Activated B cell treated with CpG ODN at 0.5 μM for 24 hours (primary cell): ENCODE results near the gene CHN2. TPM values are rescaled to one million over a fixed set of nuclear protein-coding genes. Genes with fewer than 3 reads are reported as not detected.
A peak's percentile ranks its signal among the peaks of the same experiment; 100 is the strongest.

Experiments used
- ATAC-seq: fragments of 200-7000 bp; cut with Tn5 transposase; one replicate; pipeline ENCODE4 v1.10.0; 2021; ENCODE audit warnings: low read depth, mild to moderate bottlenecking, moderate library complexity
- CTCF ChIA-PET: fragments of 350-600 bp; sonication (Branson Sonifier 250); formaldehyde crosslinking; loops from one replicate; lab custom pipeline; 2021; ENCODE audit warnings: antibody characterized with exemption; lab: Charles Lee
- POLR2A ChIA-PET: fragments of 350-600 bp; sonication (Branson Sonifier 250); formaldehyde crosslinking; loops from one replicate; lab custom pipeline; 2021; ENCODE audit warnings: antibody characterized with exemption; lab: Charles Lee
- DNase-seq: peaks from one replicate; pipeline ENCODE4 v3.0.0; 2022
- H3K27ac Mint-ChIP-seq: one replicate; pipeline ENCODE4 v1.8.0; 2020; ENCODE audit warnings: mixed read lengths
- H3K27me3 Mint-ChIP-seq: one replicate; pipeline ENCODE4 v1.8.0; 2021; ENCODE audit warnings: mixed read lengths
- H3K36me3 Mint-ChIP-seq: one replicate; pipeline ENCODE4 v1.8.0; 2021; ENCODE audit warnings: low read depth, mixed read lengths
- H3K4me1 Mint-ChIP-seq: one replicate; pipeline ENCODE4 v1.8.0; 2021; ENCODE audit warnings: mixed read lengths
- H3K4me3 Mint-ChIP-seq: one replicate; pipeline ENCODE4 v1.8.0; 2020; ENCODE audit warnings: mild to moderate bottlenecking, mixed read lengths
- H3K9me3 Mint-ChIP-seq: one replicate; pipeline ENCODE4 v1.8.0; 2020; ENCODE audit warnings: mixed read lengths
- intact Hi-C: fragments of 100-400 bp; cut with micrococcal nuclease; formaldehyde crosslinking; loops from one replicate; pipeline ENCODE4 v1.15.1; 2024
- total RNA-seq: library from RNA; stranded (reverse); gene quantifications from 2 replicates; pipeline ENCODE4 v1.2.3, GENCODE V29; 2022
- TF ChIP-seq, protein P1 (sequence below): fragments of 200-600 bp; IDR thresholded peaks from one replicate; pipeline ENCODE4 v1.8.0; 2022; ENCODE audit warnings: antibody characterized with exemption, mild to moderate bottlenecking

CHN2 gene
- total RNA-seq, 1 donor from 2014 or later, result 1.8 TPM

DNA sequence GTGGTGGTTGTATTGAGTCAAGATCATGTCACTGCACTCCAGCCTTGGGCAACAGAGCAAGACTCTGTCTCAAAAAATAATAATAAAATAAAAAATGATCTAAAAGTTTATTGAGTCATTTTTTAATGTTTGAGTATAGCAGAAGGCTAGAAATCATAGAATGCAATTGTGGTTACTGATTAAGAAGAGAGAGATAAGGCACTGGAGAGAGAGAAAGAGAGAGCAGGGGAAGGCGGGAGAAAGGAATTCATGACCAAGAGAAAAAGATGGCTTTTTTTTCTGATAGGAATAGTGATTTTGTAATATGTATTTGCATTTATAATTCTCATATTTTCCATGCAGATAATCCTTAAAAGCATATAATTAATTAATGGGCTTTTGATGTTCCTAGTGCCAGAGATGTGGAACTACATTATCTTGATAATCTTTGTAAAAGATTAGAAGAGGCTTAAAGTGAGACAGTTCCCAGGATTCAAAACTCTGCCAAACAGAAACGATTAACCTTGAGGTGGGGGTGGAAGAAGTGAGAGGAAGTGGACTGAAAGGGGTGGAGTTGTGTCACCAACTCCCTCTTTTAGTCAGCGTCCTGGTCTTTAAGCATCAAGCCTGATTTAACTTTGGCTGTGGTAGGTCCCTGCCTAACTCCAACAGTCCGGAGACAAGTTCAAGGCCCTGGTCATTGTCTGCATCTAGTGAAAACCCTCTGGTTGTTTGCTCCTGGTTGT, 76.2 kb downstream of the CHN2 start:
- H3K27ac Mint-ChIP-seq, result no peak overlapping the region
- DNase-seq (no peak), ATAC-seq (peak; percentile 25)
- intact Hi-C loops, result no loop called here
- TF ChIP-seq, protein P1, sequence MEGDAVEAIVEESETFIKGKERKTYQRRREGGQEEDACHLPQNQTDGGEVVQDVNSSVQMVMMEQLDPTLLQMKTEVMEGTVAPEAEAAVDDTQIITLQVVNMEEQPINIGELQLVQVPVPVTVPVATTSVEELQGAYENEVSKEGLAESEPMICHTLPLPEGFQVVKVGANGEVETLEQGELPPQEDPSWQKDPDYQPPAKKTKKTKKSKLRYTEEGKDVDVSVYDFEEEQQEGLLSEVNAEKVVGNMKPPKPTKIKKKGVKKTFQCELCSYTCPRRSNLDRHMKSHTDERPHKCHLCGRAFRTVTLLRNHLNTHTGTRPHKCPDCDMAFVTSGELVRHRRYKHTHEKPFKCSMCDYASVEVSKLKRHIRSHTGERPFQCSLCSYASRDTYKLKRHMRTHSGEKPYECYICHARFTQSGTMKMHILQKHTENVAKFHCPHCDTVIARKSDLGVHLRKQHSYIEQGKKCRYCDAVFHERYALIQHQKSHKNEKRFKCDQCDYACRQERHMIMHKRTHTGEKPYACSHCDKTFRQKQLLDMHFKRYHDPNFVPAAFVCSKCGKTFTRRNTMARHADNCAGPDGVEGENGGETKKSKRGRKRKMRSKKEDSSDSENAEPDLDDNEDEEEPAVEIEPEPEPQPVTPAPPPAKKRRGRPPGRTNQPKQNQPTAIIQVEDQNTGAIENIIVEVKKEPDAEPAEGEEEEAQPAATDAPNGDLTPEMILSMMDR, result no peak
- ChIA-PET CTCF (no interaction called here), POLR2A (interaction anchor here (0.6 kb wide), 1 partner anchor 12 kb away, joined by 5 read pairs; no protein-coding TSS in a partner anchor)
- H3K27me3 Mint-ChIP-seq, result no peaks in the 10 kb centered on the region
- no peaks in the 10 kb centered on the region for H3K36me3 Mint-ChIP-seq
- H3K4me3 Mint-ChIP-seq, result no peak overlapping the region
- H3K4me1 Mint-ChIP-seq, result peaks cover 15% of the 10 kb centered on the region
- H3K9me3 Mint-ChIP-seq, result peaks cover 2% of the 10 kb centered on the region

DNA sequence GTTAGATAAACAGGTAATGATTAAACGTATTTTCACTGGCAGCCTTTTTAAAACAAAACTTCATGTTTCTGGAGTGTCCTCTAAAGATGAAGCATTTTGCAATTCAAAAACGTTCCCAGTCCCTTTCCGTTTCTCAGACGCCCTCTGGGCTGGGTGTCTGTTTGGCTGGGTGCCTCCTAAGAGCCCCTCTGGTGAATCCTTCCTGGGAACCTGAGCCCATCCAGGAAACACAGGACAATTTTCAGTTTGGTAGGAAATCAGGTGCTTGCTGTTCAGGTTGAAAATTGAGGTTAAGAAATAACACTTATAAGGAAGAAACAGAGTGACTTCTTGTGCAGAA, 76.7 kb downstream of the CHN2 start:
- Mint-ChIP-seq H3K27ac (no peak overlapping the region), H3K27me3 (no peaks in the 10 kb centered on the region), H3K4me3 (no peak overlapping the region), H3K4me1 (peaks cover 17% of the 10 kb centered on the region), H3K36me3 (no peaks in the 10 kb centered on the region), H3K9me3 (peaks cover 2% of the 10 kb centered on the region)
- no peak for DNase-seq
- ChIA-PET CTCF (no interaction called here), POLR2A (interaction anchor here (0.6 to 0.8 kb wide), 2 partner anchors 13 to 48 kb away, joined by 4 to 5 read pairs; no protein-coding TSS in a partner anchor)
- intact Hi-C loops, result no loop called here
- TF ChIP-seq, protein P1, result no peak
- no peak for ATAC-seq

DNA sequence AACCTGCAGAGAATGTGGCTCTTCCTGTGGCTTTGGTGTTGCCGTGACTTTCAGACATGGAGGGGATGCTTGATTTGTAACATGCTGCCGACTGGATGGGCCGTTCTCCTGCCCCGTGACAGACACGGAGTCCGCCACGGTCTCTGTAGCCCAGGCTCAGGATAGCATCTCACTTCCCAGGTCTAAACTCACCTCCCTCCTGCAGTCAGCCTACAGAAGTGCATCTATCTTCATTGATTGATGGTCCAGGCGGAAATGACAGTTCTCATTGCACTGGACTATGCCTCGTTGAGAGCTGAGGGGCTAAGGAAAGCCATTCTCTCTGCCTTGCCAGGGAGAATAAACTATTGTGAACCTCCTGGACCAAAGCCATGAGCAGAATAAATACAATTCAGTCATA, 77.5 kb downstream of the CHN2 start:
- Mint-ChIP-seq H3K36me3 (no peaks in the 10 kb centered on the region), H3K9me3 (peaks cover 2% of the 10 kb centered on the region), H3K4me3 (no peak overlapping the region), H3K4me1 (peaks cover 17% of the 10 kb centered on the region), H3K27me3 (no peaks in the 10 kb centered on the region), H3K27ac (no peak overlapping the region)
- ChIA-PET POLR2A (interaction anchor here (0.7 to 0.8 kb wide), 2 partner anchors 47 to 734 kb away, joined by 4 to 5 read pairs; no protein-coding TSS in a partner anchor), CTCF (no interaction called here)
- TF ChIP-seq, protein P1, result no peak
- ATAC-seq, result no peak
- no peak for DNase-seq
- intact Hi-C loops, result no loop called here

DNA sequence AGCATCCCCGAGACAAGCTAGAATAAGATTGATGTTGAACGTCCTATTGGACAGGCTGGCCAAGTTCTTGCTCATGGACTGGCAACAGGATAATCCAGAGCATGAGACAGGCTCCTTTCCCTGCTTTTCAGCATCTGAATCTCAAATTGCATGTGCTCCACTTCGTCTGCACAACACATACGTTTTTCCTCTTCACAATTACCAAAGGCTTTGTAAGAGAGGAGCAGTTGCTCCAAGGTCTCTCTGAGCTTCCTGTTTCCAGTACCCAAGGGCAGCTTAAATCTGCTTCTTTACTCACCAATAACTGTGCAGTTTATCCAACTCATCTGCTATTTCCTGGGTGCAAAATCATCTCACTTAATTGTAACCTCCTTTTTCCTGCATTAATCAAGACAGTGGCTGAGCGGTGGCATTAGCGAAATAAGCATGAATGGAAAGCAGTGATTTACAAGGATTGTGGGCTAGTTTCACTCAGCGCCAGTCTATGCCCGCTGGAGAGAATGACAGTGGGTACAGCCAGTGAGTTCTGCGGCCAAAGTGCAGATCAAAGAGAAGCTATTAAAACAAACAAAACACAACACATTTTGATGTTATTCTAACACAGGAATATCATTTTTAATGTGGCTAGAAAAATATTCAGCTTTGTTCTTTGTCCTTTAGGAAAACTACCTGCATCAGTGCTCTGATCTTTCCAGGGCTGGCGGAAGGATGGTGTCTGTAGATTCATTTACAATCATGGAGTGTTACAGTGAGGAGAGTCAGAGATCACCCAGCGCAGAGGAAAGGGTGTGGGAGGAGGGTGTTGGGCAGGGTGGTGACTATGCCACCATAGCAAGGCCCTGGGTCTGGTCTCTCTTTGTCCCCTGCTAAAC, 79.8 kb downstream of the CHN2 start:
- H3K9me3 Mint-ChIP-seq, result peaks cover under 1% of the 10 kb centered on the region
- TF ChIP-seq, protein P1, result no peak
- peaks cover 17% of the 10 kb centered on the region for H3K4me1 Mint-ChIP-seq
- no peak overlapping the region for H3K27ac Mint-ChIP-seq
- CTCF ChIA-PET, result no interaction called here
- no peaks in the 10 kb centered on the region for H3K27me3 Mint-ChIP-seq
- ATAC-seq, result no peak
- POLR2A ChIA-PET, result no interaction called here
- no peak for DNase-seq
- no peak overlapping the region for H3K4me3 Mint-ChIP-seq
- H3K36me3 Mint-ChIP-seq, result no peaks in the 10 kb centered on the region
- intact Hi-C loops, result no loop called here

DNA sequence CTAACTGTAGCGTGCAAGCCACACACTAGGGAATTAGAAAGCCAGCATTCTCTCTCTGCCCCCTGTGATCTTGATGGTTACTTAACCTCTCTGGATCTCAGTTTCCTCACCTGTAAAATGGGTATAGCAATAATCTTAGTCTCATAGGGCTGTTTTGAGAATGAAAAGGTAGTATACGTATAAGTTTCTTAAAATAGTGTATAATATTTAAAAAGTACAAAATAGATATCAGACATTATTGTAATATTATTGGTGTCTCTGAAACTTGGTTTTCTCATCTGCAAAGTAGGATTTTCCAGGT, 80.4 kb downstream of the CHN2 start:
- ChIA-PET CTCF (no interaction called here), POLR2A (no interaction called here)
- no peaks in the 10 kb centered on the region for H3K9me3 Mint-ChIP-seq
- no peaks in the 10 kb centered on the region for H3K36me3 Mint-ChIP-seq
- intact Hi-C loops, result no loop called here
- TF ChIP-seq, protein P1, result no peak
- no peaks in the 10 kb centered on the region for H3K27me3 Mint-ChIP-seq
- peaks cover 17% of the 10 kb centered on the region for H3K4me1 Mint-ChIP-seq
- no peak overlapping the region for H3K4me3 Mint-ChIP-seq
- DNase-seq, result no peak
- H3K27ac Mint-ChIP-seq, result no peak overlapping the region
- ATAC-seq, result no peak
